ENCODE data around the gene MDFIC.

The MDFIC gene

DNA sequence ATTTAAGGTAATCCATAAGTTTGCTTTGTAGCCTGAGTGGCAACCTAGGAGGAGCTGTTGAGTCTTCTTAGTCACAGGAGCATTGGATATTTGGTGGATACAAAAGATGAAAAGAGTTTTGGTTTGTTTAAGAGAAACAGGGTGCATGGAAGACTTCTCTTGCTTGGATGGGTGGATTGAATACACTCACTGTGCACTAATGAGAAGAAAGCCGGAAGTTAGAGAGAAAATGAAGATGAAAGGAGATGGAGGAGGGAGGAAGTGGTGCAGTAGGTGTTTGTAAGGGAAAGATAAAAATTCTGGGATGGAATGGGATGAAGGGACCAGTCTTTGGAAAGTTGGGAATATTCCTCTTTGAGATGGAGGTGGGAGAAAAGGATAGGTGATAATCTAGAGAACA is 7.7 kb downstream of the MDFIC start:
- no peak for DNase-seq

- no peak for DNase-seq
Observed at GRCh38 chr7:114930107-114930661, 8.3 kb downstream of the MDFIC start.

DNA sequence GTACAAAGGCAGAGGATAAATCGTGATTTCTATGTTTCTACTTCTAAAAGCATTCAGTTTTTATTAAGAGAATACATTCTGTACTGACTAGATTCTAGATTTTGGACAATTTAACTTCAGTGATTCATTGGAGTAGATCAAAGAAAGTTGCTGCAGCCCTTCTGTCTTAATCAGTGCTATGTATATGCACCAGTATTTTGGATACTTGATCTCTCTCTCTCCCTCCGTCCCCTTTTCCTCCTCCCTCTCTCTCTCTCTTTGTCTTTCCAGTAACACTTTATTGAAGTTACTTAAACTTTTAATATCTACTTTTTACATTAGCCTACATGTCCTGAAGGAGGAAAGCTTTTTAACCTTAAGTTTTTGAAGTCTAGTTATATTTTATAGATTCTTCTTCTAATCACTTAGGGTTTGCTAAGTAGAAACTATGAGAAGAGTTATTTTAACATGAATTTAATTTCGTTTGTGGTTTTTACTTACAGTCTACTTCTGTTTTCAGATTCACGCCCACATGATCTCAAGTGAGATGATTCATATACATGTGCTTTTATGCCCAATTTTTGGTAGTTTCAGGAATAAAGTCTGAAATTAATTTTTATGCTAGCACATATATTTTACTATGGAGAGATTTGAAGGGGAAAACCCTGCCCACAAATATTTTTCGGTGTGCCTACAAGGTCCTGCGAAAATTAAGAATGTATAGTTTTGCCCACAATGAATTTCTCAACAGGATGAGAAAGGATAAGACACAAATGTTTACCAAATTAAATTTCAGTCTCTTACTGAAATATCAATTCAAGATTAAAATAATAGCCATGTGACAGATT is 9.1 kb downstream of the MDFIC start:
- DNase-seq, result no peak

DNA sequence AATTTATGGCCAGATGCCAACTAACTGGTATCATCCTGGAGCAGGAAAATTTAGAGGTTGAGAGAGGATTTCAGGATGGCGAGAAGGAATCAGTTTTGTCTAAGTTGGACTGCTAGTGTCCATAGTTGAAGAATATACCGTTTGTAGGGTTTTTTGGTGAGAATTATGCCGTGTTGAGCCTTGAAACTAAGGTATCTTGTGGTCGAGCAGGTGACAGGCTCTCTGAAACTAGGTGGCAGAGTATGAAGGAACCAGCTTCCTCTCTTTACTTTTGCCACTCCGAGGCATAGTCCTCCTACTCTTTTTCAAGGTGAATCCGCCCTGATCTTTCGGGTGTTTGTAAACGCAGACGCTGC is 9.7 kb downstream of the MDFIC start:
- DNase-seq, result peak; percentile 51

DNA sequence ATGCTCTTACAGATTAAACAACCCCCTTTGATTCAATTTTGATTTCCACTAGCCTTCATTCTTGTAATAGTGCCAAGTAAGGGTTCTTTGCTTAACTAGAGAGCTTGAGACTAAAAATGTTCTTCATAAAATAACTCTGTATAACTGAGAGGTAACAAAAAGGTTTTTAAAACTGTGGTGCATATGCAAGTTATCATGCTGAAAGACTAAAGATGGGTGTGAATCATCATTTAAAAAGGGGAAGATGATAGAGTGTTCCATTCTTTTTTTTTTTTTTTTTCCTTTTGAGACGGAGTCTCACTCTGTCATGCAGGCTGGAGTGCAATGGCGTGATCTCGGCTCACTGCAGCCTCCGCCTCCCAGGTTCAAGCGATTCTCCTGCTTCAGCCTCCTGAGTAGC is 11.1 kb downstream of the MDFIC start:
- no peak for DNase-seq

GRCh38 chr7:114933658-114934057 is 11.8 kb downstream of the MDFIC start:
- no peak for DNase-seq

- no peak for DNase-seq
Observed at GRCh38 chr7:114934086-114934485, 12.2 kb downstream of the MDFIC start.

DNA sequence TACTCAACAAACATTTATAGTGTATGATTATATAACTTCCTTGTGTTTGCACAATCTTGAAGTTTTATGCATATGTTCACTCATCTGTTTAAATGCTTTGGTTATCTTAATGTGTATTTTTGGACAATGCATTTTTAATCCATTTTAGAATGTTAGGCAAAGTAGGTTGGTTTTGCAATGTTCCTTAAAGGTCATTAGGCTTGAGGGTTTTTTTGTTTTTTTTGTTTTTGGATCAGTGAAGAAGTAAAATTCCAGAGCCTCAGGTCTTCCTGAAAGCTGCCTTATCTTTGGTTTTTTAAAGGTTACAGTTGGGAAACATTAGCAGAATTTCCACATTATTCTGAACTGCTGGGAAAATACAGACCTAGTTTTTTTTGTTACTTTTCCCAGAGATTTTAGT is 12.8 kb downstream of the MDFIC start:
- DNase-seq, result no peak

- DNase-seq, result no peak
Observed at GRCh38 chr7:114936471-114936870, 14.6 kb downstream of the MDFIC start.

GRCh38 chr7:114937446-114937845 is 15.6 kb downstream of the MDFIC start:
- no peak for DNase-seq

GRCh38 chr7:114938785-114939184 is 16.9 kb downstream of the MDFIC start:
- DNase-seq, result no peak

DNA sequence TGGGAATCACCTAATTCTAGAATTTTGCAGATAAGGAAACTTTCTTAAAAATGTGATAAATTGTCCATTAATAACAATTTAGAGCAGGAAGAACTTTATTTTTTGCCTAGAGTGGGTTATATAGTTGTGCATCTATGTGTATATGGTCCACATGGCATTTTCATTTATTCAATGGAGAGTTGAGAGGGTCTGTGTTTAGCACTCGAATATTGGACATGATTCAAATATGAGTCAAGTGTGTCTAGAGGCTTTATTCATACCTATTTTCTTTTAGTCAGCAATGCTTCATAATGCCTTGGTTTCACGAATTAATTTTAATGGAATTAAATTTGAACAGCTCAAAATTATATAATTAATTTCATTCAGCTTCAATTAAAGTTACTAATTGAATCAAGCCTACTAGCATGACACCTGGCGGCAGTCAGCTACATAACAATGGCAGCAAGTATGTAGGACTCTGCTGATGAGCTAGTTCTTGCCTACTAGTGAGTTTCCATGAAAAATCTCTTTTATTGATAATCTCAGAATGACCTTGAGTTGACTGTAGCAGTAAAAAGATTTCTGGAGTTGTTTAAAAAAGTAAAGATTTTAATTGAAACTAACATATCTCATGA is 17.7 kb downstream of the MDFIC start:
- DNase-seq, result no peak

DNA sequence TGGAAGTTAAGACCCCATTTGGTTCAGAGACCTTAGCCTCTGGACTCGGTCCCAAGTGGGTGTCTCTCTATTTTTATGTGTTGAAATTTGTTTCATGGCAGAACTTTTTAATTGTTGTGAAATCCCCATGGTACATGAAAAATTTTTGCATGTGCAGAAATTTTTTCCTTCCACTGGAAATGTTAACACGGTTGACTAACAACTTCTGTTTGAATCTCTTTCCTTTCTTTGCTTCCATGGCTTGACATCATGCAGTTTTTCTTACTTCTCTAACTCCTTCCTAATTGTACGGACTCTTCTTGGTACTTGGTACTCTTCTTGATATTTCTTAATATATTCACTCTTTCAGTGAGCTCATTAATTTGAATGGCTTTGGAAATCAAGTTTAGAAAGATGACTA is 18.3 kb downstream of the MDFIC start:
- DNase-seq, result no peak

GRCh38 chr7:114941692-114942091 is 19.8 kb downstream of the MDFIC start:
- no peak for DNase-seq

GRCh38 chr7:114942446-114943175 is 20.7 kb downstream of the MDFIC start:
- no peak for DNase-seq

DNA sequence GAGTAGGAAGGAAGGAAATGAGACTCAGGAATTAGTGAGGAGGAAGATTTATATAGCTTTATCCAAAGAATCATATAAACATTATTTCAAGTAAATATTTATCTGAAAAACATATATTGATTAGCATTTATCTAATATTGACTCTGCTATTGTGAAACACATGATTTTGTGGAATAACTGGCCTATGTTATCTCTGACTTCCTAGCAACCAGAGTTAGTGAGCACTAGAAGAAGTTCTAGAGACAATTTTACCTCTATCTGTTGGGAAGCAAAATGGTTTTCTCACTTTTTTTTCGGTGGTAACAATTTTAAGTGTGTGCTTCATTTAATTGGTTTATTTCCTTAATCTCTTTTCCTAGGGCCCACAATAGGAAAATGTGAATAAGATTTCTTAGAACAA is 21.6 kb downstream of the MDFIC start:
- DNase-seq, result no peak

- no peak for DNase-seq
Observed at GRCh38 chr7:114943953-114944744, 22.3 kb downstream of the MDFIC start.

- no peak for DNase-seq
Observed at GRCh38 chr7:114944745-114945625, 23.1 kb downstream of the MDFIC start.

DNA sequence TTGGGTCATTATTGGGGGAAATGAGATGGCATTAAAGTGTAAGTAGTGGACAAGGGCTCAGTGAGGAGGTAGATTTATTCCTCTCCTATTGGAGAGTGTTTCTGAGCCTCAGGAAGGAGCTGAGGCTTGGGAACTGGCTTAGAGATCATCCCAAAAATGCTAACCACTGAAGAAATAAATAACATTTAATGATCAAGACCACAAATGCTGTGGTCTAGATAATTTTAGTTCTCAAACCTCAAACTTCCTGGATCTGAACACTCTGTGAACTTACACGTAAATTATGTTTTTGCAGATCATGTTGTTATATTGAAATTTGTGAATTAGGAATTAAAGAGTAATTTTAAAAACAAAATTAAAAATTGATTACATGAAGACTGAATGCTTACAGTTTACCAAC is 27.3 kb downstream of the MDFIC start:
- no peak for DNase-seq

- DNase-seq, result no peak
Observed at GRCh38 chr7:114952296-114952695, 30.4 kb downstream of the MDFIC start.

- no peak for DNase-seq
Observed at GRCh38 chr7:114953724-114954123, 31.8 kb downstream of the MDFIC start.

DNA sequence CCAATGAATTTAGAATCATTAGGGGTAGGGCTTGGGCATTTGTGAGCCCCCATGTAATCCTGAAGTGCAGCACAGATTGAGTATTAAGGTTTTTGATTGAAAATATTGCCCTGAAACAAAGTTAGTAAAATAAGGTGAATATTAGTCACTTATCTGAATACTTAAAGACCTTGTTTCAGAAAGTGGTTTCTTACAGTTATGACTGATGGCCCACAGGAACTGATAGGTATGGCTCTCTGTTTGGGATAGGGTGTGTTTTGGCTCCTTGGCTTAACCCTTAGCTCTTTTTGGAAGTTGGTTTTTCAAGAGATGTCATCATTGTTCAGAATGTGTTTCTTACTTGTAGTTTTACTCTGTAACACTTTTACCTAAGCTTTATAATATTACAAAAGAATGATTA is 34.8 kb downstream of the MDFIC start:
- DNase-seq, result no peak

Measured in activated CD4-positive, alpha-beta T cell treated with anti-CD3 and anti-CD28 coated beads for 48 hours (primary cell).